GM19193 (cell line): ENCODE results near the gene IL18BP.
A peak's percentile ranks its signal among the peaks of the same experiment; 100 is the strongest.

Source experiments
- POLR2A ChIP-seq: IDR thresholded peaks from 4 replicates; pipeline ENCODE4 v1.6.1; 2011; ENCODE audit not compliant: insufficient read depth, insufficient read length; ENCODE audit errors: extremely low read depth

The IL18BP gene

DNA sequence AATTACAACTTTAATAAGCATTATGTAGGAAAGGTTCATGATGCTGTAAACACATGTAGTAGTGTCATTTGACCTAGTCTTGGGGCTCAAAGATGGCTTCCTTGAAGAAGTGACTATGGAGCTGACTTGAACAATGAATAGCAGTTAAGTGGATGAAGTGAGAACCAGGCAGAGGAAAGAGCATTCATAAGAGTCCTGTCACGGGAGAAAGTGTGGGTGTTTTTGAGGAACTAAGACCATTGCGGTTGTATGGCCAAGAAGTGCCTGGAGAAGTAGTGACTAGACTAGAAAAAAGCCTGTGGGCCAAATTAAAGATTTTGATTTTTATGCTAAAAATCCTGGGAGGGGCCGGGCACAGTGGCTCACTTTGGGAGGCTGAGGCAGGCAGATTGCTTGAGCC is 7.2 kb upstream of the IL18BP start:
- TF ChIP-seq POLR2A: no peak

DNA sequence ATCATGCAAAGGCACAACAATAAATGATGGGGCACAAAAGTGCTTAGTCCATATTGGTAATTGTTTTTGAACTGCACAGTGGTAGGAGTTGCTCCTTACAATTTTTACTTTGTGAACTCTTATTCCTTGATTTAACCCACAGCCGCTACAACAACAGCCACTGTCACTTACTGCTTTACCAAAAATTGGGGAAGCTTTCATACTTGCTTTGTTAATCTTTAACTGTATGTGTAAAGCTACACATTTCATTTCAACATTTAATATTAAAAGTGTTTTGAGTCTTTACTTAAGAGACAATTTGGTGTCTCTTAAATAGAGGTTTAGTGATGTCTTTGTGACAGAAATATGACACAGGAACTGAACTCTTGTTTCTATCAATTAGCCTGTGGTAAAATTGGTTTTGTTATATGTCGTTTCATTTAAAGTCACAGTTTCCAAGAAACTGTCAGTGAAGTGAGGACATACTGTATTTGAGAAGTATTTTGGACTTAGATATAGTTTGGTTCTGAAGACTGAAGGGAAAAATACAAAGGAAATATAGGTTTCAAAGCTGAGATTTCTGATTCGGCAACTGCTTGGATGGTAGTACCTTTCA is 6.5 kb upstream of the IL18BP start:
- no peak for TF ChIP-seq POLR2A

DNA sequence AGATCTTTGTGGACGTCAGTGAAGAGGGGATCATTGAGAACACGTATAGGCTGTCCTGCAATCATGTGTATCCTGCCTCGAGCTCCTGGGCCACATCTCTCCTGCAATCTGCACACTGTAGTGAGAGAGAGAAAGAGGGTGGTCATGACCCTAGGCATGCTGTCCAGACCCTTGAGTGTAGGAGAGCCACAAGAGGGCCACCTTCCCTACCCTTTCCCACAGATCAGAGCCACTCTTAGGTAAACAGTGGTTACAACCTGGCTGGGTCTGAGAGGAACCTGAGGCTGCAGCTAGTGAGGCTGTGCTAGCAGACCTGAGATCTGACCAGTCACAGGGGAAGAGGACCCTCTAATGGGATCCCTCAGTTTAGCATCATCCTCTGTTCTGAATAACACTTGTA is 3.9 kb upstream of the IL18BP start:
- no peak for TF ChIP-seq POLR2A

DNA sequence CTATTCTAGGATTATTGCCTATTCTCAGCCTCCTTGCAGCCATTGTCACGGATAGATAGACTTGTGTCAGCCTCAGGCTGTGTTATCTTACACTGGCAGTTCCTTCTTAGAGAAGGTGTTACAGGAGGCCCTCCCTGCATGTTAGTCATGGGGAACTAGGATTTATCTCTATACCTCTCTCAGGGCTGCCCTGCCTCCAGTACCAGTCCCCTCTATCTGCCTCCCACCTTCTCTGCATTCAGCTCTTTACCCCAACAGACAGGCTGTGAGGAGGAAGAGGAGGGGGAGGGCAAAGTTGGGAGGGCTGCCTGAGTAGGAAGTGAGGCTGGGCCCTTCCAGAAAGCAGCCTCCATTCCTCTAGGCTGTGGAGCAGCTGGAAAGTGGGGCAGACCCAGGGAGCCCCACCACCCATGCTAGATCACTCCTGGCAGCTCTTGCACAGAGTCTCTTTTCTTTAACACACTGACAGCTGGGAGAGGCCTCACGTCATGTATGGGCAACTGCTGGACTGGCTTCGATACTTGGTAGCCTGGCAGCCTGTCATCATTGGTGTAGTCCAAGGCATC is 2.9 kb upstream of the IL18BP start:
- no peak for TF ChIP-seq POLR2A

DNA sequence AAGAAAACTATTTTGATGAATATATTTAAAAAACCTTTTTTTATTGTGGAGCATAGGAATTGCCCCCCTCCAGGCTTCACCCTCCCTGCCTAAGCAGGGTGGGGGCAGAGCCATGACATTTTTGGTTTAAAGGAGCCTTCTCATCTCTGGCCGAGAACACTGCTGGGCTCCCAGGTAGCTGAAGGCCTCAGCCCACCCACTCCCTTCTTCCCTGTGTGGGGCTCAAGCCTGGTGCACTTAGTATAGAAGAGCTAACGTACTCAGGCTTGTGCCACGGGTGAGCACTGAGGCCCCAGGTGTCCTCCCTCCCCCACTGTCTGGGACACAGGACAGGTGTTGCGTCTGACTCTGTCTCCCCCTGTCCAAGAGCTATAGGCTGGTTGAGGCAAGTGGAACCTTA is 2.2 kb upstream of the IL18BP start:
- no peak for TF ChIP-seq POLR2A

DNA sequence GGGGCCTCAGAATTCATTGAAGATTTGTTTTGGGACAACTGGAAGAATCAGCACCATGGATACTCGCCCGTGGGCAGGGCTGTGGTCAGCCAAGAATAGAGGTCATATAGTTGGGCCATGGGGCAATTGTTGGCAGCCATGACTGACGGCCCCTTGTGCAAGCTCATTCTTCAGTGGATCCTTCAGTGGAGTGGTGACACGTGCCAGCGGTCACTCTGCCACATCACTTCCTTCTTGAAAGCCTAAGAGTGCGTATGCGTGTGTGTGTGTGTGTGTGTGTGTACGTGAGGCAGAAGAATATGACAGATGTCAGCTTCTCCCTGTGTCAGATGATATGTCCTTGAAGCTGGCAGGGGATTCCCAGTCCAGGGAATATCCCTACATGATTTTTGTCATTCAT is 1.8 kb upstream of the IL18BP start:
- TF ChIP-seq POLR2A: no peak

DNA sequence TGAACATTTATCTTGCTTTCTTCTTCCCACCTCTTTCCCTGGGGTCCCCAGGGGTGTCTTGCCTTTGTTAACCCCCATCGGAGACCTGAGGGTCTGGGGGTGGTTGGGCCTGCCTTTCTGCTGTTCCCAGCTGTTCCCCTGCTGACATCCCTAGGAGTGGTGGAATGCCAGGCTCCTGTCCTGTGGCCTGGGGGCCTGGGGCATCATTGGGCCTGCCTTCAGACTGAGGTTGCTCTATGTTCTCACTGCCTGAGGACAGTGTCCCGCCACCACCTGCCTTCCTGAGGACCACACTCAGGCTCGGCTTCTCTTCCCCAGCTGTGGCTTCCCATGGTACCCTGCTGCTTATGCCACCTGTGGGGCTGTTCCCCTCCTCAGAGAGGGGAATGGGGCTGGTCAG is 1.1 kb upstream of the IL18BP start:
- no peak for TF ChIP-seq POLR2A

DNA sequence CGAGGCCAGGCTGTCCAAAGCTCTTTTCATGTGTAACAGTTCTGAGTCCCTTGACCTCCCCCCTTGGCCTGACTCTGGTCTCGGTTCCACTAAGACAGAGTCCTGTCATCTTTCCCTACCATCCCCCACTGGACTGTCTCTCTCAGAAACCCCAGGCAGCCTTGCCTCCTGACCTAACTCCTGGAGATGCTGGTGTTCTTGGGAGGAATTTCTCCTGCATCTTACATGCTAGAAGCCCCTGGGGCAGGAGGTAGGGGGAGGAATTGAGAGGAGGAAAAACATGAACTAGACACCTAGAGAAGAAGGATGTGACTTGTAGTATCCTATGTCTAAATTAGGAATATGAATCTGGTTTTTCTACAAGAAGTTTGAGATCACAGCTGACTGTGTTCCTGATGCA is 648 bp upstream of the IL18BP start:
- TF ChIP-seq POLR2A: no peak

DNA sequence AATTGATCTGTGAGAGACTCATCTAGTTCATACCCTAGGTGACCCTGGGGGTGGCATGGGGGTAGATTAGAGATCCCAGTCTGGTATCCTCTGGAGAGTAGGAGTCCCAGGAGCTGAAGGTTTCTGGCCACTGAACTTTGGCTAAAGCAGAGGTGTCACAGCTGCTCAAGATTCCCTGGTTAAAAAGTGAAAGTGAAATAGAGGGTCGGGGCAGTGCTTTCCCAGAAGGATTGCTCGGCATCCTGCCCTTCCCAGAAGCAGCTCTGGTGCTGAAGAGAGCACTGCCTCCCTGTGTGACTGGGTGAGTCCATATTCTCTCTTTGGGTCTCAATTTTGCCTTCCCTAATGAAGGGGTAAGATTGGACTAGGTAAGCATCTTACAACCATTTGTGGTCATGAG is 653 bp downstream of the IL18BP start:
- no peak for TF ChIP-seq POLR2A

DNA sequence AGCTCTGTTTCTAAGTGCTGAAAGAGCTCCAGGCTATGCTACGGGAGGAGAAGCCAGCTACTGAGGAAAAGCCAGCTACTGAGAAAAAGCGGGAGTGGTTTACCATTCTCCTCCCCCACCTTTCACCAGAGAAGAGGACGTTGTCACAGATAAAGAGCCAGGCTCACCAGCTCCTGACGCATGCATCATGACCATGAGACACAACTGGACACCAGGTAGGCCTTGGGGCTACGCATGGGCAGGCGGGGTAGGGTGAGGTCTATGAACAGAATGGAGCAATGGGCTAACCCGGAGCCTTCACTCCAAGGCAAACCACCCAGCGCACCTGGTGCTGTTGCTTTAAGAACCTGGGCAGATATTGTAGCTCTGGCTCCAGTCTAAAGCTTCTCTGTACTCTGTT is 1.1 kb downstream of the IL18BP start:
- no peak for TF ChIP-seq POLR2A

DNA sequence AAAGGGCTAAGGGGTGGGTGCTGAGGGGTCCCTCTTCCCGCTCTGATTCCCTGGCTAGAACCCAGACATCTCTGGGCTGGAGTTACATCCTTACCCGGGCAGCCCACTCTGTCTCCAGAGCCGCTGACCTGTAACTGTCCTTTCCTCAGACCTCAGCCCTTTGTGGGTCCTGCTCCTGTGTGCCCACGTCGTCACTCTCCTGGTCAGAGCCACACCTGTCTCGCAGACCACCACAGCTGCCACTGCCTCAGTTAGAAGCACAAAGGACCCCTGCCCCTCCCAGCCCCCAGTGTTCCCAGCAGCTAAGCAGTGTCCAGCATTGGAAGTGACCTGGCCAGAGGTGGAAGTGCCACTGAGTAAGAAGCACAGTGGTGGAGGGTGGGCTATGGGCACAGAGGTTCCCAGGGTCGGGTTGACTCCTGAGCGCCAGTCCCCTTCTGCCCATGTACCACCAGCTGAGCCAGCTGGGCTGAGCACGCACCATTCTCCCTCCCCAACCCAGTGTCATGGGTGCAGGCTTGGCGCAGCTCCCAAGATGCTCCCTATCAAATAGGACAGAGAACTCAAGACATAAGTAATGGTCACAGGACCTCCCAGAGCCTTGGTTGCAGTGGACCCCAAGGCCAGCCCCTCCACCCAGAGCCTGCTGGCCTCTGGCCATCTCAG is 1.6 kb downstream of the IL18BP start:
- peak; percentile 23 for TF ChIP-seq POLR2A

DNA sequence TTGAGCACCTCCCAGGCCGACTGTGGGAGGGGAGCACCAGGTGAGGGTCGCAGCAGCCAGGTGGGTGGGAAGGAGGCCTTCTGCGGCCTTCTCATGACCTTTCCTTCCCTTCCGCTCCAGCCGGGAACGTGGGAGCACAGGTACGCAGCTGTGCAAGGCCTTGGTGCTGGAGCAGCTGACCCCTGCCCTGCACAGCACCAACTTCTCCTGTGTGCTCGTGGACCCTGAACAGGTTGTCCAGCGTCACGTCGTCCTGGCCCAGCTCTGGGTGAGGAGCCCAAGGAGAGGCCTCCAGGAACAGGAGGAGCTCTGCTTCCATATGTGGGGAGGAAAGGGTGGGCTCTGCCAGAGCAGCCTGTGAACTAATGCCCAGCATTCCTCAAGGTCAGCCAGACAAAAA is 2.6 kb downstream of the IL18BP start:
- TF ChIP-seq POLR2A: no peak

DNA sequence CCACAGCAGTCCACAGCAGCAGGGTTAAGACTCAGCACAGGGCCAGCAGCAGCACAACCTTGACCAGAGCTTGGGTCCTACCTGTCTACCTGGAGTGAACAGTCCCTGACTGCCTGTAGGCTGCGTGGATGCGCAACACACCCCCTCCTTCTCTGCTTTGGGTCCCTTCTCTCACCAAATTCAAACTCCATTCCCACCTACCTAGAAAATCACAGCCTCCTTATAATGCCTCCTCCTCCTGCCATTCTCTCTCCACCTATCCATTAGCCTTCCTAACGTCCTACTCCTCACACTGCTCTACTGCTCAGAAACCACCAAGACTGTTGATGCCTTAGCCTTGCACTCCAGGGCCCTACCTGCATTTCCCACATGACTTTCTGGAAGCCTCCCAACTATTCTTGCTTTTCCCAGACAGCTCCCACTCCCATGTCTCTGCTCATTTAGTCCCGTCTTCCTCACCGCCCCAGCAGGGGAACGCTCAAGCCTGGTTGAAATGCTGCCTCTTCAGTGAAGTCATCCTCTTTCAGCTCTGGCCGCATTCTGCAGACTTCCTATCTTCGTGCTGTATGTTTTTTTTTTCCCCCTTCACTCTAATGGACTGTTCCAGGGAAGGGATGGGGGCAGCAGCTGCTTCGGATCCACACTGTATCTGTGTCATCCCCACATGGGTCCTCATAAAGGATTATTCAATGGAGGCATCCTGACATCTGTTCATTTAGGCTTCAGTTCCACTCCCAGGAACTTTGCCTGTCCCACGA is 3.3 kb downstream of the IL18BP start:
- TF ChIP-seq POLR2A: no peak

DNA sequence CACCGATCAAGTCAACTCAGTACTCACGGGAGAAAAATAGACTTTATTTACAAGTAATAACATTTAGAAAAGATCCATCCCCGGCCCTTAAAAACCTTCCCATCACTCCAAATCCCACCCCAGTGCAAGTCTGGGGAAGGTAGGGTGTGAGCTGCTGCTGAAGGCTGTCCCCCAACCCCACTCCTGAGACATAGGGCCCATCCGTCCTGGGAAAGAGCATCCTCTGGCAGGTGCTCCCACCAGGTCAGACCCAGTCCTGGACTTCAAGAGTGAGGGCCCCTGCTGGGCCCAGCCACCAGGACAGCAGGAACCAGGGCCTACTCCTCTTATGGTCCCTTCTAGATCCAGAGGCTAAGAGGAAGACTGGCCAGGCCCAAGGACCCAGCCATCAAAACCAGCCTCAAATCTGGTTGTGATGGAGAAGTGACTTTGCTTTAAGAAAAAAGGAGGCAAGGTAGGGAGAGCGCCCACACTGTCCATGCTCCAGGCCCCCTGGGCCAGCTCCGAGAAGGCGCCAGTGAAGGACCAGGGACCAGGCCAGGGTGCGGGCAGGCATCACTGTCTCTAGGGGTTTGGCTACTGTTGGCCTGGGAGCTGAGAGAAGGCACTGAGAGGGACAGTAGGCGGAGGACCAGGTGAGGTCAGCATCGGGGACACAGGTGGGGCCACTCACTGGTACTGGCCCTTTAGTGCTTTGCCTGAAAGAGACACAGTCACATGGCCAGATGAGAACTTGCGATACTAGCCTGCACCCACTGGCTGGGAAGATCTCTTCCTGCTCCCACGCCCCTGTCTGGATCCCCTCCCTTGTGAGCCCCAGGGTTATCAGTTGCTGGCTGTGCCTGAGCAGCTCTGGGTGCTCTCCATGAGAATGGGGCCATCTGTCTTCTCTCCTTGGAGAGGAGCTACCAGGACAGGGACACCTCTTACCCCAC is 4.4 kb downstream of the IL18BP start:
- TF ChIP-seq POLR2A: peak; percentile 40

DNA sequence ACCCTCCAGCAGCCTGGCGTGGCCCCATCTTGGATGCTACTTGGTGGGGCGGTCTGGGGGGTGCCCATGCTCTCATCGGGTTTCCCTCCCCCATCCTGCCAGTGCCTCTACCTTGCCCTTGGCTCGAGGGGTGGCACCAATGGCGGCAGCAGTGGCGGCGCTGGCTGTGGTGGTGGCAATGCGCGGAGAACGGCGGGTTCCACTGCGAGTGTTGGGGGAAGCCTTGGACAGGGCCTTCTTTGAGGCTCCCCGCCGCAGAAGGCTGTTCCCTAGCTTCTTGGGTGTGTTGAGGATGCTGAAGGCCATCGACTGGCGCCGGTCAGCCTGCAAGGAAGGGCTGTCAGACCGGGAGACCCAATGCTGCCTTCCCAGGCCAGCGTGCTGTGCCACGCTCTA is 5.1 kb downstream of the IL18BP start:
- no peak for TF ChIP-seq POLR2A
